Prostate gland (tissue), 2 donors: ENCODE results near the gene GEMIN2.

Experiments used
- POLR2A ChIP-seq: fragments of 450-650 bp; IDR thresholded peaks from one replicate; pipeline ENCODE4 v1.6.1; 2016; ENCODE audit warnings: antibody characterized with exemption, mild to moderate bottlenecking
- POLR2AphosphoS5 ChIP-seq: sonication (generic); formaldehyde crosslinking; IDR thresholded peaks from one replicate; pipeline ENCODE4 v1.6.1; 2017; ENCODE audit warnings: antibody characterized with exemption
- TF ChIP-seq, protein P1 (sequence below), 4 experiments: fragments of 200-600 bp in 2 of 4; fragments of 450-650 bp in 2 of 4; sonication (generic) in 2 of 4; IDR thresholded peaks; 1 replicate in 3 of 4; 2 replicates in 1 of 4; pipeline ENCODE4 v1.5.1; 2016 to 2019; ENCODE audit warnings: antibody characterized with exemption in 4 of 4, mild to moderate bottlenecking in 2 of 4, moderate library complexity in 2 of 4

DNA sequence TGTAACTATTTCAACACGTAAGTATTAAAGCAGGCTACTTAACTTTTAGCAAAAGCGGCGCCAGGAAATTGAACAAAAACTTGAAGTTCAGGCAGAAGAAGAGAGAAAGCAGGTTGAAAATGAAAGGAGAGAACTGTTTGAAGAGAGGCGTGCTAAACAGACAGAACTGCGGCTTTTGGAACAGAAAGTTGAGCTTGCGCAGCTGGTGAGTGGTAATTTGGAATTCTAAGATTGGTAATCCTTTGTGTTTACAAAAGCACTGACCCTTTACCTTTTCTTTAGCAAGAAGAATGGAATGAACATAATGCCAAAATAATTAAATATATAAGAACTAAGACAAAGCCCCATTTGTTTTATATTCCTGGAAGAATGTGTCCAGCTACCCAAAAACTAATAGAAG is 64.9 kb downstream of the GEMIN2 start:
- TF ChIP-seq POLR2A (no peak), POLR2AphosphoS5 (no peak)
- TF ChIP-seq, protein P1, sequence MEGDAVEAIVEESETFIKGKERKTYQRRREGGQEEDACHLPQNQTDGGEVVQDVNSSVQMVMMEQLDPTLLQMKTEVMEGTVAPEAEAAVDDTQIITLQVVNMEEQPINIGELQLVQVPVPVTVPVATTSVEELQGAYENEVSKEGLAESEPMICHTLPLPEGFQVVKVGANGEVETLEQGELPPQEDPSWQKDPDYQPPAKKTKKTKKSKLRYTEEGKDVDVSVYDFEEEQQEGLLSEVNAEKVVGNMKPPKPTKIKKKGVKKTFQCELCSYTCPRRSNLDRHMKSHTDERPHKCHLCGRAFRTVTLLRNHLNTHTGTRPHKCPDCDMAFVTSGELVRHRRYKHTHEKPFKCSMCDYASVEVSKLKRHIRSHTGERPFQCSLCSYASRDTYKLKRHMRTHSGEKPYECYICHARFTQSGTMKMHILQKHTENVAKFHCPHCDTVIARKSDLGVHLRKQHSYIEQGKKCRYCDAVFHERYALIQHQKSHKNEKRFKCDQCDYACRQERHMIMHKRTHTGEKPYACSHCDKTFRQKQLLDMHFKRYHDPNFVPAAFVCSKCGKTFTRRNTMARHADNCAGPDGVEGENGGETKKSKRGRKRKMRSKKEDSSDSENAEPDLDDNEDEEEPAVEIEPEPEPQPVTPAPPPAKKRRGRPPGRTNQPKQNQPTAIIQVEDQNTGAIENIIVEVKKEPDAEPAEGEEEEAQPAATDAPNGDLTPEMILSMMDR (IDR thresholded peaks at IDR 0.05) = no peak
